GM12892 (cell line): Measurements from ENCODE around the gene ATP12A.
A peak's percentile ranks its signal among the peaks of the same experiment; 100 is the strongest.

Source experiments
- DNase-seq: peaks from one replicate; pipeline ENCODE4 v3.0.0; 2011; ENCODE audit not compliant: insufficient read length
- FAIRE-seq: peaks from 2 replicates; lab custom pipeline; 2011; peaks lifted over from hg19 to GRCh38; lab: Jason Lieb, UNC
- POLR2A ChIP-seq: IDR thresholded peaks from 2 replicates; pipeline ENCODE4 v1.6.1; 2011; ENCODE audit warnings: low read depth, low read length, control low read depth
- POLR2AphosphoS5 ChIP-seq: IDR thresholded peaks from 2 replicates; pipeline ENCODE4 v1.6.1; 2011; ENCODE audit warnings: low read depth, low read length, control low read depth
- TAF1 ChIP-seq: IDR thresholded peaks from 2 replicates; pipeline ENCODE4 v1.6.1; 2011; ENCODE audit warnings: low read depth, mild to moderate bottlenecking, control low read depth, low read length, borderline replicate concordance

ATP12A gene

DNA sequence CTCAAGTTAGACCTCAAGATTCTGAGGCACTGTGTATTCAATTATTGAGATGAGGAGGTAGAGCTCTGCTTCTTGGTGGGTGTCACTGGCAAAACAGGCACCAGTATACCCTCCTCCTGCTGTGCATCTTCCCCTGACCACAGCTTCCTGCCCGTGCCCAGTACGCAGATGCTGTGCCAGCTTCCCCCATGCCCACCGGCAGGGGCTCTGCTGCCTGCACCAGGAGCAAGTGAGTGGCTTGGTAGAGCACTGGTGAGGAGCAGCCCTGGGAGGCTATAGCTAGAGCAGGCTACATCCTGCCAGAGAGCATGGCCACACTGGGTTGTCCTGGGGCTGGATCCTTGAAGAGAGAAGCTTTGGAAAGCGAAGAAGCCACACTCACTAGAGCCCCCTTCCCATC is 62.8 kb downstream of the ATP12A start:
- FAIRE-seq (no peak), DNase-seq (no peak)
- TF ChIP-seq POLR2AphosphoS5: no peak
- no peak for TF ChIP-seq TAF1
- TF ChIP-seq POLR2A: no peak

DNA sequence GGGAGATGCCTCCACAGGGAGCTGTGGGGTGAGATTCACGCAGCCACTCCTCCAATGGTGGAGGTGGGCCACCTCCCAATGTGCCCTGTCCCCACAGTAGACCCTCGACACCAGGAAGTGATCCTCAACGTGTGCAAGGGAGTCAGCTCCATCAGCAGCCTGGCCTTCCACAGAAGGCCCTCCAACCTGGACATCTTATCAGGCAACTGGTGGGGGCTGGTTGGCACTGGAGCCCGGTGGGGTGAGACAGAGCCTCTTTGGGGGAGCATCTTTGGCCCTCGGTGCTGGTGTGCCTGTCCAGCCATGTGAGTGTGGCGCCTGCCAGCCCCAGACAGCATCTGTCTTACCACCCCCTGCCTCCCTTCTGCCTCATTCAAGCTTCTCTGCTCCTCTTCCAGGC is 64.0 kb downstream of the ATP12A start:
- FAIRE-seq: no peak
- no peak for DNase-seq

GRCh38 chr13:24745516-24745860 is 65.3 kb downstream of the ATP12A start:
- DNase-seq (no peak), FAIRE-seq (no peak)
- TF ChIP-seq TAF1 (no peak), POLR2A (no peak), POLR2AphosphoS5 (no peak)

More for the DNA sequence above, 64.0 kb downstream of the ATP12A start:
- TF ChIP-seq POLR2AphosphoS5: no peak
- TF ChIP-seq POLR2A: no peak
- no peak for TF ChIP-seq TAF1

DNA sequence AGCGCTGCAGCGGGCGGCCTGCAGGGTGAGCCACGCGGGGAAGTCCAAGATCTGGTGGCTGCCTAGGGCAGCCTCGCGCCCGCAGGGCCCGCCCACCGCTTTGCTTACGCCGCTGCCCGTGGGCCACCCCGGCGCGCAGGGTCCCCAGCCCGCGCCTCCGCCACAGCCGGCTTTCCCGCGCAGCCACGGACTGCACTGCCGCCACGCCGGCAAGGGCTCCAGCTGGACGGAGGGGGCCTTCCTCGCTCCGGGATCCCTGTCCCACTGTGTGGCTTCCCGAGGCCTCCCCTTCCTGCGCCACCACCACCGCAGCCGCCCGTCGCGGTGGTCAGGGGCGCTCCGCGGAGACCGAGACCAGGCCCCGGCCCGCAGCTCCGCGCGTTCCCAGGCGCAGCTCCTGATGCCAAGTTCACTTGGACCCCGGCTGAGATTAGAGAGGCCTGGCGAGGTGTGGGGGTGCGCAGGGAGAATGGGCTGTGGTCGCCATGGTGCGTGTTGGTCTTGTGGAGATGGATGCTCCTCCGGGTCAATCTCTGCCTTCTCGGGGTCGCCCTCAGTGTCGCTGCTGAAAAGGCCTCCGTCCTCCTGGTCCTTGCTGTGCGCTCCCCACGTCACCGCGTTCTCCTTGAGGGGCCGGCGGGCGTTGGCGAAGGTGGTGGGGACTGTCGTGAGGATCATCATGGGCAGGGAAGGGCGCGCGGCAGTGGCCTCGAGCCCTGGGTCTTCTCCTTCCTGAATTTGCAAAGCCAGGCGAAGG is 65.8 kb downstream of the ATP12A start:
- no peak for DNase-seq
- FAIRE-seq: no peak
- TF ChIP-seq POLR2AphosphoS5 (no peak), POLR2A (no peak), TAF1 (no peak)

DNA sequence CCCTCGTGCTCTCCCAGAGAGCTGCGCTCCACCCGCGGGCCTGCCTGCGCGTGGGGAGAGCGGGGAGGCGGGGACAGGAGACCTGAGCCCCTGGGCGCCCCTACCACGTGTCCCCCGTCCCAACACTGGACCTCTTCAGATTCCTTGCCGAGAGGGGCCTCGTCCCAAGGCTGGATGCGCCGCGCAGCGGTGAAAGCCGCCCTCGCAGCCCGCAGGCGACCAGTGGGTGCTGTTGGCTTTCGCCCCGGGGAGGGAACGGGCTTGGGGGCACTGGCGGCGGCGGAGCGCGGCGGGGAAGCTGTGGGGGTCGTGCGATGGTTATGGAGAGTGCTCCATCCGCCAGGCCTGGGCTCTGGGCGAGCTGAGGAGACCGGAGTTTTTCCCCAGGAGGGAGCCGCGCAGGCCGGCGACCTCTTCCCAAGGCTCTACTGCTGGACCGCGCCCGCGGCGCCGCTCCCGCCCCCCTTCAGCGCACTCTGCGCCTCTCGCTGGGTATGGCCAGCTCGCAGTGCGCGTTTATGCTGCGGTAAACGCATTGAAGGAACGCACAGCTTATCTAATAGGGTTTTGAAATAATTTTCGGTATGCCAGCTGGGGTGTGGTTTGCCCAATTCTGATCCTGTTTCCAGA is 66.5 kb downstream of the ATP12A start:
- no peak for DNase-seq
- FAIRE-seq: no peak
- no peak for TF ChIP-seq POLR2A
- TF ChIP-seq TAF1: no peak
- no peak for TF ChIP-seq POLR2AphosphoS5

GRCh38 chr13:24747248-24748060 is 67.2 kb downstream of the ATP12A start:
- DNase-seq: no peak
- FAIRE-seq: peak; percentile 33
- TF ChIP-seq POLR2AphosphoS5 (no peak), TAF1 (no peak), POLR2A (no peak)

- FAIRE-seq (peak; percentile 5), DNase-seq (no peak)
- TF ChIP-seq POLR2AphosphoS5: no peak
- TF ChIP-seq TAF1: no peak
- no peak for TF ChIP-seq POLR2A
Observed at GRCh38 chr13:24748061-24748400, 67.8 kb downstream of the ATP12A start.

- no peak for TF ChIP-seq TAF1
- TF ChIP-seq POLR2AphosphoS5: no peak
- no peak for TF ChIP-seq POLR2A
- DNase-seq (no peak), FAIRE-seq (no peak)
Observed at GRCh38 chr13:24759197-24759596, 79.0 kb downstream of the ATP12A start.
